Nephron (organoid): Measurements from ENCODE around the gene CASTOR1.
"Not testable (repeated sequence)": the region's sequence is repeated elsewhere in the genome, so short reads cannot be mapped to it uniquely, and the experiment has no call there.

Source experiments
- H3K27ac Mint-ChIP-seq, 3 experiments: 2 replicates each; pipeline ENCODE4 v1.8.0; 2020; ENCODE audit warnings: mixed read lengths in 3 of 3, mild to moderate bottlenecking in 2 of 3, moderate library complexity in 1 of 3
- H3K27me3 Mint-ChIP-seq: 2 replicates; pipeline ENCODE4 v1.8.0; 2021; ENCODE audit warnings: low read depth, mild to moderate bottlenecking, moderate library complexity, mixed read lengths
- H3K36me3 Mint-ChIP-seq: 2 replicates; pipeline ENCODE4 v1.8.0; 2020; ENCODE audit warnings: low read depth, mixed read lengths
- H3K4me1 Mint-ChIP-seq: 2 replicates; pipeline ENCODE4 v1.8.0; 2020; ENCODE audit warnings: mixed read lengths
- H3K4me3 Mint-ChIP-seq, 3 experiments: 2 replicates each; pipeline ENCODE4 v1.8.0; 2020; ENCODE audit warnings: mild to moderate bottlenecking in 3 of 3, mixed read lengths in 3 of 3, moderate library complexity in 2 of 3
- H3K9me3 Mint-ChIP-seq: 2 replicates; pipeline ENCODE4 v1.8.0; 2020; ENCODE audit warnings: mixed read lengths
- CTCF ChIP-seq, 3 experiments: fragments of 200-600 bp; sonication (generic); IDR thresholded peaks; one replicate each; pipeline ENCODE4 v1.5.0; 2021; ENCODE audit warnings: antibody characterized with exemption in 3 of 3; ENCODE audit not compliant: unreplicated experiment in 3 of 3

The CASTOR1 gene

GRCh38 chr22:30289141-30289979 lies at the start of gene CASTOR1:
CASTOR1 (minus strand) TSS chr22:30289505; CDS start chr22:30289497, 8 bp downstream.
- Mint-ChIP-seq H3K4me3 (peak within 1 kb of the TSS; percentile 90 to 95 (median 92)), H3K36me3 (peaks cover 7% of the 10 kb centered on the region)

GRCh38 chr22:30338802-30339201 lies 49.5 kb upstream of the CASTOR1 start:
- Mint-ChIP-seq H3K27me3 (no peaks in the 10 kb centered on the region), H3K36me3 (peaks cover 95% of the 10 kb centered on the region), H3K4me1 (no peaks in the 10 kb centered on the region), H3K4me3 (no peak overlapping the region), H3K27ac (no peak overlapping the region), H3K9me3 (no peaks in the 10 kb centered on the region)
- no peak for TF ChIP-seq CTCF (IDR thresholded peaks at IDR 0.05; ENCODE audit: unreplicated experiment in 3 of 3)

More at GRCh38 chr22:30289141-30289979, at the start of gene CASTOR1:
- H3K4me1 Mint-ChIP-seq: peaks cover 13% of the 10 kb centered on the region
- H3K27ac Mint-ChIP-seq: peak within 1 kb of the TSS; percentile 90 to 98 (median 93)
- TF ChIP-seq CTCF (IDR thresholded peaks at IDR 0.05; ENCODE audit: unreplicated experiment in 3 of 3): no peak
- H3K27me3 Mint-ChIP-seq: no peaks in the 10 kb centered on the region
- H3K9me3 Mint-ChIP-seq: no peaks in the 10 kb centered on the region

GRCh38 chr22:30338341-30338740 lies 49.0 kb upstream of the CASTOR1 start:
- peaks cover 92% of the 10 kb centered on the region for H3K36me3 Mint-ChIP-seq
- not testable (repeated sequence) for H3K4me1 Mint-ChIP-seq, H3K27ac Mint-ChIP-seq, H3K27me3 Mint-ChIP-seq, H3K4me3 Mint-ChIP-seq, H3K9me3 Mint-ChIP-seq

- Mint-ChIP-seq H3K4me3 (no peak overlapping the region), H3K27me3 (no peaks in the 10 kb centered on the region)
Observed at GRCh38 chr22:30337461-30337778, 48.1 kb upstream of the CASTOR1 start.

GRCh38 chr22:30336752-30337460 lies 47.6 kb upstream of the CASTOR1 start:
- H3K27me3 Mint-ChIP-seq: no peaks in the 10 kb centered on the region
- no peak for TF ChIP-seq CTCF (IDR thresholded peaks at IDR 0.05; ENCODE audit: unreplicated experiment in 3 of 3)
- no peak overlapping the region for H3K27ac Mint-ChIP-seq
- no peak overlapping the region for H3K4me3 Mint-ChIP-seq
- H3K36me3 Mint-ChIP-seq: peaks cover 84% of the 10 kb centered on the region
- H3K9me3 Mint-ChIP-seq: no peaks in the 10 kb centered on the region
- no peaks in the 10 kb centered on the region for H3K4me1 Mint-ChIP-seq

More at GRCh38 chr22:30337461-30337778, 48.1 kb upstream of the CASTOR1 start:
- no peak for TF ChIP-seq CTCF (IDR thresholded peaks at IDR 0.05; ENCODE audit: unreplicated experiment in 3 of 3)
- Mint-ChIP-seq H3K9me3 (no peaks in the 10 kb centered on the region), H3K4me1 (no peaks in the 10 kb centered on the region), H3K27ac (no peak overlapping the region), H3K36me3 (peaks cover 85% of the 10 kb centered on the region)

GRCh38 chr22:30335236-30335635 lies 45.9 kb upstream of the CASTOR1 start:
- Mint-ChIP-seq H3K27ac (no peak overlapping the region), H3K36me3 (peaks cover 77% of the 10 kb centered on the region), H3K27me3 (no peaks in the 10 kb centered on the region), H3K9me3 (no peaks in the 10 kb centered on the region), H3K4me1 (peaks cover 4% of the 10 kb centered on the region), H3K4me3 (no peak overlapping the region)
- TF ChIP-seq CTCF (IDR thresholded peaks at IDR 0.05; ENCODE audit: unreplicated experiment in 3 of 3): no peak
